MM.1S (cell line): ENCODE data around the gene CUL7.

ENCODE experiments used
- CTCF ChIP-seq: fragments of 300-600 bp; sonication (generic); IDR thresholded peaks from 2 replicates; pipeline ENCODE4 v1.5.1; 2016; ENCODE audit warnings: antibody characterized with exemption, low read length, mixed read lengths
- EZH2 ChIP-seq: fragments of 300-600 bp; sonication (generic); optimal IDR thresholded peaks from 2 replicates; pipeline ENCODE3; 2017; ENCODE audit warnings: low read depth, mild to moderate bottlenecking, antibody characterized with exemption, low read length, mixed read lengths
- EZH2phosphoT487 ChIP-seq: fragments of 300-600 bp; sonication (generic); IDR thresholded peaks from 2 replicates; pipeline ENCODE4 v1.6.1; 2018; ENCODE audit warnings: antibody characterized with exemption, low read length

- TF ChIP-seq CTCF (no peak), EZH2 (no peak), EZH2phosphoT487 (no peak)
Measured at GRCh38 chr6:43059168-43060033, 5.8 kb upstream of the CUL7 start, which contains the start of the genes KLC4 and MRPL2.
